ENCODE data around the gene UBE2D4.
A peak's percentile ranks its signal among the peaks of the same experiment; 100 is the strongest.
"Not testable (repeated sequence)": the region's sequence is repeated elsewhere in the genome, so short reads cannot be mapped to it uniquely, and the experiment has no call there.

Gene UBE2D4

DNA sequence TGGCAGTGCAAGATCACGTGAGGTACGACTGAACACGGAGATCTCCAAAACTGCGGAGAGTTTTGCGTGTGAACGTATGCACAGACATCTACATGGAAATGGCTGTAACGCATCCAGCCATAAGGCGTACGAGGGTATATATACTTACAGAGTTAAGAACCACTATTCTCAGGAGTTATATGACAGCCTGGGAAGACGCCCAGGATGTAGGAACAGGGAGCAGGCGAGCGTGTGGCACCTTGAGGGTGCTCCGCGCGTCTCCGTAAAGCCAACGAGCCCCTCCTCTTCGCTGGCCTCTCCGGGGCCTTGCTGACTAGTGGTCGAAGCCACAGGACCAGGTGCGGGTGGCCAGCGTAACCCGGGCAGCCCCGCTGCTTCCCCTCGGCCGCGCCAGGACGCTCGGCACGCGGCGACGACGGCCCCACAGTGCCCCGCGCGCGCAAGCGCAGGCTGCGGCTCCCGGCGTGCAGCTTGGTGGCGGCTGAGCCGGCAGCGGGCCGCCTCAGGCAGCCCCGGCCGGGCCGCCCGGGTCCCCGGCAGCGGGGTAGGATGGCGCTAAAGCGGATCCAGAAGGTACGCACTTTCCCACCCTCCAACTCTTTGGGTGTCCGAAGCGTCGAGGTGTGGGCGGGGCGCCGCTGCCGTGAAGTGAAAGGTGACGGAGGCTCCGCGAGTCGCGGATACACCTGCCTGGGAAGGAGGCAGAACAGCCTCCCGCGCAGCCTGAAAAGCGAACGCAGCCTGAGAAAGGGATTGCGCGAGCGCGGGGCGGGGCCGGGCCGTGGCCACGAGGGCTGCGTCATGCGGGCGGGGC is at the start of gene UBE2D4:
Gene UBE2D4 (plus strand): TSS at position 453 of the 814 bp plus-strand sequence. CDS start 97 bp downstream, at position 550.
- peak; percentile 93 for DNase-seq

DNA sequence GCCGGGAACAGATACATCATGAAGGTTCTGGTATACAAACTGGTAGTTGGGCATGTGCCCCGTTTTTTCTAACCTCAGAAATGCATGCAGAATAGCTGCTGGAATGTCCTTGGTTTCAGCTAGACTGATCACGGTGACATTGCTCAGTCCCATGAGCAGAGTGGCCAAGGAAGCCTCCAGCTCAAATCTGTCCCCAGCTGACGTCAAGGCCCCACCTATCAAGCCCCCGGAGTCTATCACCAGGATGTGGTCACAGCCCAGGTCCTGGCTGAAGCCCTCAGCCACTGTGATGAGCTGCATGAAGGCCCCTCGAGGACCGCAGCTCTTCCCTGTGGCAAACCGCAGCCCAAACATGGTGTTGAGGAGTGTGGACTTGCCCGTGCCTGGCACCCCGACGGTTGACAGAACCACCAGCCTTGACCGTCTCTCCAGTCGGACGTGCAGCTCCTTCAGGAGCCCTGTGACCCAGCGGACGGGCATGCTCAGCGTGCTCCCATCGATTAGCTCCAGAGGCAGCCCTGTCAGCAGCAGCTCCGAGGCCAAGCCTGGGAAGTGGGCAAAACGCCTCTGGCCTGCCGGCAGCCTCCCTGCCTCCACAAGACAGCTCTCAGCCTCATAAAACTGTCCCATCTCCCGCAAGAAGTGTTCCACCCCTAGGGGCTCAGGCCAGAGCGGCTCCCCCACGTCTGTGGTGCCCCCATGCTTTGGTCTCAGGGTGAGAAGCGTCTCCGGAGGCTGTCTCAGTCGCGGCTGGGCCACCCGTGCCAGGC is 49.1 kb upstream of the UBE2D4 start:
- no peak for DNase-seq

DNA sequence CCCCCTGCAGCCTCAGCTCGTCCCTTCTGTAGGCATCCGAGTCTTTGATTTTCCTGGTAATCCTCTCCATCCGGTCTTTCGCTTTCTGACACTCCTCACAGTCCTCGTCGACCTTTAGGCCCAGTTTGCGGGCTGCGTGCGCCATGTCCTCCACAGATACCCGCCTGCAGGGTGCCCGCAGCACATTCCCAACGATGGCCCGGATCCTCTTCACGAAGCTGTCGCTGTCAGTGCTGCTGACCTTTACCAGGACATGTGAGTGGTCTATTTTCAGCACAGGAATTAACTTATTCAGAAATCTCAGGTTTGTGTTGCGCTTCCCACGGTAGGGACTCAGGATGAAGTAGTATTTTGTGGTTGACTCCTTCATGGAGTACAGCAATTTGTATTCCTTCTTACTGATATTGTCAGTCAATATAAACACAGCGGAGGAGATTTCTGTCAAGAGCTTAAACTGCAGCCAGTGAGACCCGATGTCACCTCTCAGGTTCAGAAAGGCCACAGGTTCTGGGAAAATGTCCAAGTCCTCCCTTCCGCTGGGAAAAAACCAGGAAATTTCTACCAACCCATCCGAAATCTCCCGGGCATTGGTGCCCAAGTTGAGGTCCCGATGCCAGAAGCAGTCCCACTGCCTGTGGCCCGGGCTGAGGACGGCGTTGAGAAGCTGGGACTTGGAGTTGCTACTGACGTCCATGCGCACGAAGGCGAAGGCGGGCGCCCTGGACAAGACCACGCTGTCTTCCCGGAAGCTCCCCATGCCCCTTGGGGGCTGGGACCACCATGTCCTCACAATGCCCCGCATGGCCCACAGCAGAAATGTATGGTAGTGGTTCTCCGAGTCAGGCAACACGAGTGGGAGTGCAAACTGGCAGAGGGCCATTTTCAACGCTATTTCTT is 48.0 kb upstream of the UBE2D4 start:
- DNase-seq = no peak

DNA sequence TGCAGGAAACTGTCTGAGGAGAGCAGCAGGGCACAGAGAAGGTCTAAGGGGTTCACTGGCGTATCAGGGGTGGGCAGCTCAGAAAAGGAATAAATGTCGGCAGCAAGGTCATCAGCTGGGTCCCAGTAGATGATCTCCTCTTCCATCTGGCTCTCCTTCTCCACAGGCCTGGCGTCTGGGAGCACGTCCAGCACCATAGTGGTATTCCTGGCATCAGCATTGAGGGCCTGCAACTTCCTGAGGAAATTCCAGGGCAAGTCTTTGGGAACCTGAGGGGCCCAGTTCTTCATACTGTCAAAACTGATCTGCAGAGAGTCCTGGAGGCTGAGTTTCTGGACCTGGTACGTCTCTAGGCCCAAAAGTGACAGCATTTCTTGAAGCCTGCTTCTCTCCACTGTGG is 47.4 kb upstream of the UBE2D4 start:
- no peak for DNase-seq

DNA sequence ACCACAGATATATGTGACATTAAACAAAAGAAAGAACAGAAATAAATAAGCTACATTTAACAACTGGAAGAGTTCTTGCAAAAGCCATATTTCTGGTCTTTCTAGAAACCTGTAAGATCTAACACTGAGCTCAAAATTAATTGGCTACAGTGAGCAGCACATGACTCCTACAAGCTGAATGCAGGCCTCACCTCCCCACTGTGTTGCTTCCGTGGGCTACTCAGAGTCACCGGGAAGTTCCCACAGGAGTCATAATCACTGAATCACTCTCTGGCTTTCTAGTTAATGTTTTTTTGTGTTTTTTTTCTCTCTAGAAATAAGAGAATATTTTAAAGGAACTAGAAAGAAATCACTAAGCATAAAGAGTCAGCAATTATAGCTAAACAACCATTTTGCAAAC is 46.8 kb upstream of the UBE2D4 start:
- DNase-seq = no peak

DNA sequence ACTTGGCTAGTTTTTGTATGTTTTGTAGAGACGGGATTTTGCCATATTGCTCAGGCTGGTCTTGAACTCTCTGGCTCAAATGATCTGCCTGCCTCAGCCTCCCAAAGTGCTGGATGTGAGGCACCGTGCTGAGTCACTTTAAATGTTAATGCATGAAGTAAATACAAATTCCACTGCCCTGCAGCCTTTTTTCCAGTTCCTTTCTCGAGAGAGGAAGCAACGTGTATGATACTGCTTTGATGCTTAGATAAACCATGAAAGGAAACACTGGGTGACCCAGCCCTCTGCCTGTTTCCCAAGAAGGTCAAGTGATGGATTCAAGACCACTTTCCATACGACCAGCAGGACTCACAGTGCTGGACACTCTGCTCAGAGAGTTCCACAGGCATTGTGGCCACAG is 45.6 kb upstream of the UBE2D4 start:
- no peak for DNase-seq

DNA sequence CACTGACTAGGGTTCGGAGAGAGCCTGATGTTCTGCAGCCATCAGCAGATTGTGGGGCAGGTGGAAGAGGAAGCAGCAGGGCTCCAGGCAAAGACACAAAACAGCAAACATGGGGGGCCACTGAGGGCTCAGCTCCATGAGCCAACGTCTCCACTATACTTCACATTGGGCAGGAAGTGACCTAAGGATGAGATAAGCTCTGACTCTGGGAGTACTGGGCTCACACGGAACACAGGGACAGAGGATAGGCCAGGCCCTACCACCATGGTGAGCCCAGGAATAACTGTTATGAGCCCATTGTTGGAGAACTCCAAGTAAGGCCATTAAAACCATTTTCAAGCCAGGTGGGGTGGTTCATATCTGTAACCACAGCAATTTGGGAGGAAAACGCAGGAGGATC is 42.0 kb upstream of the UBE2D4 start:
- DNase-seq = no peak

DNA sequence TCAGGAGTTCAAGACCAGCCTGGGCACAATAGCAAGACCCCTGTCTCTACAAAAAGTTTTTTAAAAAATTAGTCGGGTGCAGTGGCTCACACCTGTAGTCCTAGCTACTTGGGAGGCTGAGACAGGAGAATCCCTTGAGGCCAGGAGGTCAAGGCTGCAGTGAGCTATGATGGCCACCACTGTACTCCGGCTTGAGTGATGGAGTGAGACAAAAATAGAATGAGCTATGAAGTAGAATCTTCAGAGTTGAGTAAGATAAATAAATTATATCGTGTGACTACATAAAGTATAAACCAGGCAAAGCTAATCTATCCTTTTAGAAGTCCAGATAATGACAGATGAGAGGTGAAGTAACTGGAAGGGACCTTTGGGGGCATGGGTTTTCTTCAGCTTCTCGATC is 41.6 kb upstream of the UBE2D4 start:
- DNase-seq = no peak

DNA sequence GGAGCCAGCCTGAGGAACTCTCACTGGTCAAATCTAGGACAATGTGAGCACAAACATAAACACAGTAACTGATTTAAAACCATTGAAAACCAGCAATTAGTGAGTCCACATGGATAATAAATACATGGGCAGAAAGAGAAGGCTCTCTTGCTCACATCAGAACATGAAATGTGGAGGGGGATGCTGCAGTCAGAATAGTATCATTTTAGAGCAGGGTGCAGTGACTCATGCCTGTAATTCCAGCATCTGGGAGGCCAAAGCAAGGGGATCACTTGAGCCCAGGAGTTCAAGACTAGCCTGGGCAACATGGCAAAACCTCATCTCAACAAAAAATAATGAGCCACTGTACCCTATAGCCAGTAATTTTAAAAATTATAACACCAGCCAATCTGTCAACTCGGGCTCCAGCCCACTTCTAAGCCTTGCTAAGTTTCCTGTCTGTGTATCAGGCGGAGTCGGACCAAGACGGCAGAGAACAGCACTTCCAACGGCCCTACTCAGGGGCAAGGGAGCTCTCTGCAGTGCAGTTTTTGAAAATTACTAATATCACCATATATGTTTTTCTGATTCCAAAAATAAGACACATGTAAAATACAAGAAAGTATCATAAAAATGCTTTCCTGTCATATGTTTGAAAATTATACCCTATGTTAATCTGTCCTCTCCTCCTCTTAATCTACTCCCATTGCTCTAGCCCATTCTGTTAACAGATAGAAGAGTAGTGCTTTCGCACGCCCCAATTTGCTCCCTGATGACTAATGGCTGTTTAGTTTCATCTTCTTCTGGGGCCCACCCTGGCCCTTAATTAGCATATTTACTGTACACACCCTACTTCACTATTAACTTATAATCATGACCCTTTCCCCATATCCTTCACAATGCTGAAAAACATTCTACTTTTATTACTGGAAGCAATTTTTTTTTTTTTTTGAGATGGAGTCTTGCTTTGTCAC is 37.0 kb upstream of the UBE2D4 start:
- no peak for DNase-seq

DNA sequence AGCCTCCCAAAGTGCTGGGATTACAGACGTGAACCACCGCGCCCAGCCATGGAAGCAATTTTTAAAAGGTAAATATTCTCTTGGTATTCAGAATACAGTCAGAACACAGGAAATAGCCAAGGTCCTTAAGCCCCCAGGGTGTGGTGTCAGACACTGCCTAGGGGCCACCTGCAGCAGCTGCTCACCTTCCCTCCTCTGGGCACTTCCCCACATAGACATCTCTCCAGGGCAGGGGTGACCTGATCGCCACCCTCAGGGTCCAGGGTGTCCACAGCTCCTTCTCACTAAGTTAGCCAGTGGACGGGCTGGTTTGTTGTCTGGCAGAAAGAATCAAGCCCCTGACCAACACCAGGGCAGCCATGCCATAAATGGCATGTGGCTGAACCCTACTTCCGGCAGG is 35.8 kb upstream of the UBE2D4 start:
- no peak for DNase-seq

DNA sequence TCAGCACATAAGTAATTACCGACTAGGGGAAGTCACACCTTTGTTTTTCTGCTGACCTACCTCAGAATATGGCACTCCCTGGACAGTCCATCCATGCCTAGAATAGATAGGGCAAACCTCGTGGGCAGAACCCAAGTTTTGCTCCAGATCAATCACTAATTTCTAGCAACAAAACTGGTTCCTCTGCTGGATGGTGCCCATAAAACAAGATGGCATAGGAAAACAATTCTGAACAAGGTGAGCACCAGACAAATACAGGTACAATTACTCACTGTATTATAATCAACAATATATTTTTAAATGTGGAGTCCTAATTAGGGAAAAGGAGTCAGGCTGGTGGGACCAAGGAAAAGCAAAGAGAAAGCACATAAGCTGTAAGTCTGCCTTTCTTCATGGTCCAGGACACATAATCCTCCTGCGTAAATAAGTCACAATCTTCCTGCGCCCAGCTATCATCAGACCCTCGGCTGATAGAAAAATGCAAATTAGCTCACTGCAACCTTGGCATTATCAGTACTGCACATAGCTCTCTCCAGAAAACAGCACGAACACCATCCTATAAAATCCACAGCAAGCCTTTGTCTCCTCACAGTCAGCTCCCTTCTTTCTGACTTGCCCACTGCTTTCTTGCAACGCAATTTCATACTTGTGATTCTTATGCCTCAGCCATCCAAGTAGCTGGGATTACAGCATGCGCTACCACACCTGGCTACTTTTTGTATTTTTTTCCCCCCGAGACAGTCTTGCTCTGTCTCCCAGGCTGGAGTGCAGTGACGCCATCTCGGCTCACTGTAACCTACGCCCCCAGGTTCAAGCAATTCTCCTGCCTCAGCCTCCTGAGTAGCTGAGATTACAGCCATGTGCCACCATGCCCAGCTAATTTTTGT is 34.9 kb upstream of the UBE2D4 start:
- DNase-seq = no peak

DNA sequence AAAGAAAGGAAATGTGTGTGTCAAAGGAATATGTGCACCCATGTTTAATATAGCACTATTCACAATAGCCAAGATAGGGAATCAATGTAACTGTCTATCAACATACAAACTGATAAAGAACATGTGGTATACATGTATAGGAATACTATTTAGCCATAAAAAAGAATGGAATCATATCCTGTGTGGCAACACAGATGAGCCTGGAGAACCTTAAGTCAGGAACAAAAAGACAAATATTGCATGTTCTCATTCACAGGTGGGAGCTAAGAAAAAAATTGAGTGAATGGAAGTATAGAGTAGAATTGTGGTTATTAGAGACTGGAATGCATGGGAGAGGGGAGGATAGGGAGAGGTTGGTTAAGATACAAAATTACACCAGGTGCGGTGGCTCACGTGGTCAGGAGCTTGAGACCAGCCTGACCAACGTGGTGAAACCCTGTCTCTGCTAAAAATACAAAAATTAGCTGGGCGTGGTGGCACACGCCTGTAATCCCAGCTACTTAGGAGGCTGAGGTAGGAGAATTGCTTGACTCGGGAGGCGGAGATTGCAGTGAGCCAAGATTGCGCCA is 30.3 kb upstream of the UBE2D4 start:
- no peak for DNase-seq

DNA sequence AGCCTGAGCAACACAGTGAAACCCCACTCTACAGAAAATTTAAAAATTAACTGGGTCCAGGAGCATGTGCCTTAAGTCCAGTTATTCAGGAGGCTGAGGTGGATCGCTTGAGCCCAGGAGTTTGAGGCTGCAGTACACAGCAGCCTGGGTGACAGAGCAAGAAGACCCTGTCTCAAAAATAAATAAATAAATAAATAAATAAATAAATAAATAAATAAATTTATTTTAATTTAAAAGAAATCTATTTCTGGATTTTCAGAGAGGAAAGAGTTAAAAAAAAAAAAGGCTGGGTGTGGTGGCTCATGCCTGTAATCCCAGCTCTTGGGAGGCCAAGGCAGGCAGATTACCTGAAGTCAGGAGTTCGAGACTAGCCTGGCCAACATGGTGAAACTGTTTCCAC is 27.7 kb upstream of the UBE2D4 start:
- not testable (repeated sequence) for DNase-seq

DNA sequence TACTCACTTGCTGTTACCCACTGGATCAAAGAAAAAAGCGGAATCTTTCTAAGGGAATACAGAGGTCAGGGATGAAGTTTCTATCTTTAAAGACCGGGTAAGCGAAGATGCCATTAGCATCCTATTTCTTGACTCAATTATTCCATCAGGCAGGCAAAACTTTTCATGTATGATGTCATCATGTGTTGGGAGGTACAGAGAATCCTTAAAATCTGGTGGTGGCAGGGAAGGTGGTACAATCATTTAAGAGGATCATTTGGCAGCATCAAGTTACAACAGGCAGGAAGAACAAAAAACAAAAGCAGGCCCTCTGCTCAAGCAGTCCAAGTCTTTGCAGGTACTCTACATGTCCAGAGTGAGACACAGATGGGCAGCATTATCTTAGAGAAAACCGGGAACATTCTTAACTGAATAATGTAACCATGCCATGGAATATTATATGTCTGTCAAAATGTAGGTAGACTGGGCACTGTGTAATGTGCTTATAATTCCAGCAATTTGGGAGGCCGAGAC is 23.6 kb upstream of the UBE2D4 start:
- DNase-seq = no peak

DNA sequence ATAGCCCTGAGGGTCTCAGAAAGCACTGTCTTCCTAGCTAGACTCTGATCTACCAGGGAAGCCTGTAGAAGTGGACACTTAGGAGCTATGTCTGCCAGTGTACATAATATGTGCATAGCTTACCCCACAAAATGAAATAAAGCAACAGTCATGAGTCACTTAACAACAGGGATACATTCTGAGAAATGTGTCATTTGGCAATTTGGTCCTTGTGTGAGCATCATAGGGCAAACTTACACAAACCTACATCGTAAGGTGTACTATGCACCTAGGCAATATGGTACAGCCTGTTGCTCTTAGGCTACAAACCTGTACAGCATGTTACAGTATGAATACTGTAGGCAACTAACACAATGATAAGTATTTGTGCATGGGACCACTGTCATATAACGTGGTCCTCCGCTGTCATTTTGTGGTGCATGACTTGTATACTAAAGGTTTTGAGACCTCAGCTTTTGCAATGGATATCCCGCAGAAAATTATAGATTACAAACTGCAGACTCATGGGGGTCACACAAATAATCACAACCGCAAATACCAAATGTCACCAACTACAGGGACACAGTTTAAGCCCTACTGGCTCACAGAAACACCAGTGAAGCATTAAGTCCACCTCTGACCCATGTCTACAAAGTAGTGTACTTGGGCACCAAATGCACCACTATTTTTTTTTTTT is 21.6 kb upstream of the UBE2D4 start:
- no peak for DNase-seq

DNA sequence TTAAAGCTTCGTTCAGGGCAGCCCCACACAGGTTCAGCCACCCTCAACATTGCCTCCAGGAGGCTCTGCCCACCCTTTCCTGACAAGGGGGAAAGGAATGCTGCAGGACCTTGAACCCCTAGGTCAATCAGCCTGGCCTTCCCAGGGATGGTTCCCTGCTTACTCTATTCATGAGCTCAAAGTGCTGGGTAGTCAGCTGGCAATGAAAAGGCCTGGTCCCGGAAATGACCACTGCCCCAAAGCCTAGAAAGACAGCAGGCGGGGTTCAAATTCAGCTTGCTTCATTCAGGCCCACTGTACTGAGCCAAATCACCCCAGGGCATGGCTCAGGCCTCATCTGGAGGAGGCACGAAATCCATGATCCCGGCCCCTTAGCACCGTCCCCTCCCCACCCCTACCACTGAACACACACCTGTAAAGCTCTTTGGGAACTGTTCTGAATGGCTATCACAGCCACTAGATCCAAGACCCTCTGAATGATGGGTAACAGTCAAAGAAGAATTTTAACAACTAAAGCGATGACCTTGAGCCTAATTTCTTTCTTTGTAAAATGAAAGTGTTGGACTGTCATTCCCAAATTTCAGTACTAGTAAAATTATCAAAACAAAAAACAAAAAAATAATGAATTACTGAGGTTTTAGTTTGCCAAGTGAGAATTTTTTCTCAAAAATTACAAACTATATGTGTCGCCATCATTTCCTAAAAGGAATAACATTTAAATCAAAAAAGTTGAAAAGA is 20.9 kb upstream of the UBE2D4 start:
- no peak for DNase-seq

DNA sequence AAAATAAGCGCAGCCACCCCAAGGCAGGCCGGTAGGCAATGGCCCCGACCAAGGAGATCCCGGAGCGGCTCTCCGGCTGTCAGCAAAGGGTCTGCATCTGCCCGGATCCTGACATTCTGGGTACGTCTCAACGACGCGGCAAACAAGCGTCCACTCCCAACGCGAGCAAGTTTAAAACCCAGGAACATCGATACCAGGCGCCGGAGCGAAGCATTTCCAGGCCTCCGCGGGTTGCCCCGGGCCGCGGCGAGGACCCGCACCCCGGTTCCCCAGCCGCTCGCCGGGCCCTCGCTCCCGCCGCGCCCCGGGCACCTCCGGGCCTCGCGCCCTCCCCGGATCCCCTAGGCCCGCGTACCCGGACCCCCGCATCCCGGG is 20.3 kb upstream of the UBE2D4 start:
- peak; percentile 11 for DNase-seq

DNA sequence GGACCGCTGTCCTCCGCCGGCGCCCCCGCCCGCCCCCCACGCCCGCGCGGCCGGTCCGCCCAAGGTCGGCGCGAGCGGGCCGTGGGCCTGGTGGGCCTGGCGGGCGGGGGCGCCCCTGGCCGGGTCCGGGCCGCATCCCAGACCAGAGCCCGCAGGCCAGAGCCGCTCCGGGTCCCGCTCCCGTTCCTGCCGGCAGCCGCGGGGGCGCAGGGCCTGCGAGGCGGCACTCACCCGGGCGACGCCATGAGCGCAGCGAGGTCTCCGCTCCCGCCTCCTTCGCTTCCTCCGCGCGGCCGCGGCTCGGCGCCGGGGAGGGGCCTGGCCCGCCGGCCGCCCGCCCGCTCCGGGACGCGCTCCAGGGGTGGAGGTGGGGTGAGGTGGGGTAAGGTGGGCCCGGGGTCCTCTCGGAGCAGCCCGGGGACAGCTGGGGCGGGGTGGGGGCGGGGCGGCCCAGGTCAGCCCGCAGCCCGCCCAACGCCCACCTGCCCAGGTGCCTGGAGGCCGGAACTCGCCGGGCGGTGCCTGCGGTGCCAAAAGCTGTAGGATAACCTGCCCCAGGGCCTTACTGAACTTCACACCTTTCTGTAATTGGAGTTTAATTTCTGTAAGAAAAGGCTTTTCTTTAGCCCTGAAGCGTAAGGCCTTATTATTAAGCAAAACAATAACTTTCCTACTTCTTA is 19.8 kb upstream of the UBE2D4 start, which contains the start of gene URGCP:
Gene URGCP (minus strand): TSS at position 266 of the 680 bp plus-strand sequence. CDS start 21 bp downstream, at position 245.
- DNase-seq = peak; percentile 55
